Stomach (tissue), 9 donors: ENCODE data around the gene ZNF396. TPM values are rescaled to one million over a fixed set of nuclear protein-coding genes. Genes with fewer than 3 reads are reported as not detected.
A peak's percentile ranks its signal among the peaks of the same experiment; 100 is the strongest.

Source experiments
- DNase-seq, 2 donors: peaks; one replicate each; pipeline versions ENCODE4 v3.0.0 to v3.0.0-alpha.2; 2013 to 2019
- H3K27ac ChIP-seq, 5 donors: fragments of 200-600 bp in 4 of 5; sonication (generic) in 4 of 5; one replicate each; pipeline ENCODE4 v1.5.1; 2013 to 2019; ENCODE audit warnings: mild to moderate bottlenecking in 1 of 5, moderate library complexity in 1 of 5
- H3K27me3 ChIP-seq, 3 donors: fragments of 200-600 bp; sonication (generic); one replicate each; pipeline ENCODE4 v1.5.1; 2017 to 2019; ENCODE audit warnings: mixed run types in 1 of 3
- H3K36me3 ChIP-seq, 4 donors: fragments of 200-600 bp; sonication (generic); 1 replicate in 3 of 4; 2 replicates in 1 of 4; pipeline ENCODE4 v1.5.1; 2016 to 2019
- H3K4me1 ChIP-seq, 4 donors: fragments of 200-600 bp; sonication (generic); one replicate each; pipeline ENCODE4 v1.5.1; 2016 to 2019
- H3K4me3 ChIP-seq, 4 donors: fragments of 200-600 bp; sonication (generic) in 3 of 4; one replicate each; pipeline ENCODE4 v1.5.1; 2016 to 2019; ENCODE audit warnings: mild to moderate bottlenecking in 1 of 4
- H3K9me3 ChIP-seq, 4 donors: fragments of 200-600 bp; sonication (generic); one replicate each; pipeline ENCODE4 v1.5.1; 2016 to 2019
- EP300 ChIP-seq: sonication (generic); formaldehyde crosslinking; IDR thresholded peaks from one replicate; pipeline ENCODE4 v1.6.1; 2017; ENCODE audit warnings: antibody characterized with exemption
- POLR2A ChIP-seq, 4 donors: fragments of 450-650 bp; IDR thresholded peaks; one replicate each; pipeline ENCODE4 v1.6.1; 2016; ENCODE audit warnings: antibody characterized with exemption in 4 of 4, control low read depth in 2 of 4, mild to moderate bottlenecking in 1 of 4, moderate library complexity in 1 of 4
- POLR2AphosphoS5 ChIP-seq, 3 donors: sonication (generic); formaldehyde crosslinking; IDR thresholded peaks; one replicate each; pipeline ENCODE4 v1.6.1; 2016; ENCODE audit warnings: antibody characterized with exemption in 3 of 3
- WGBS, 5 donors: extraction: QIAGEN DNeasy Blood & Tissue Kit in 3 of 5; methylation state at CpG; one replicate each; pipeline versions ENCODE4 v1.1.5 to v1.1.7; 2013 to 2018; 5-methylcytosine and 5-hydroxymethylcytosine counted together
- intact Hi-C: fragments of 100-400 bp; cut with DNase I; formaldehyde crosslinking; loops from one replicate; pipeline ENCODE4 v1.15.1; 2023; ENCODE audit warnings: low total_unique reads
- polyA plus RNA-seq, 3 donors: library from polyadenylated mRNA; stranded (reverse); fragments of 200-250 nt; gene quantifications; one replicate each; pipeline ENCODE4 v1.2.3, GENCODE V29; 2013
- total RNA-seq, 5 donors: library from RNA; depleted of rRNA; stranded (reverse); fragments of >200 nt; gene quantifications; one replicate each; pipeline versions ENCODE4 v1.1.0 to v1.2.3, GENCODE V29; 2014 to 2016
- TF ChIP-seq, protein P1 (sequence below), 7 experiments: fragments of 450-650 bp in 4 of 7; fragments of 200-600 bp in 3 of 7; sonication (generic) in 3 of 7; IDR thresholded peaks; one replicate each; pipeline ENCODE4 v1.5.1; 2016 to 2019; ENCODE audit warnings: antibody characterized with exemption in 7 of 7, control low read depth in 2 of 7, mild to moderate bottlenecking in 1 of 7
- donor health status: healthy with polysubstance abuse.
- donor health status: Bipolar disorder and iron deficiency.
- donor health status: healthy.

ZNF396 gene
- total and polyA plus RNA-seq, 8 donors: 1.3 to 7.6 (median 4.3) TPM; not detected in 1

DNA sequence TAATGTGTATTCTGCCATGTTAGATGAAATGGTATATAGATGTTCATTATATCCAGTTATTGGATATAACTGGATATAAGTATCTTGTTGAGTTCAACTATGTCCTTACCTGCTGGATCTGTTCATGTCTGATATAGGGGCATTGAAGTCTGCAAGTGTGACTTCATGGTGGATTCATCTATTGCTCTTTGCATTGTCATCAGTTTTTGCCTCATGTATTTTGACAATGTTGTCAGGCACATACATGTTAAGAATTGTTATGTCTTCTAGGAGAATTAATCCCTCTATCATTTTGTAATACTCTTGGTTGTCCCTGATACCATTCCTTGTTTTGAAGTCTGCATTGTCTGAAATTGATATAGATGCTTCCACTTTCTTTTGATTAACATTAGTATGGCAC is 48.3 kb downstream of the ZNF396 start:
- Histone ChIP-seq H3K36me3 (peaks cover 6 to 28% (median 26%) of the 10 kb centered on the region in 4 donors), H3K9me3 (no peaks in the 10 kb centered on the region), H3K4me1 (peaks cover 0 to under 1% (median 0%) of the 10 kb centered on the region in 4 donors), H3K27me3 (no peaks in the 10 kb centered on the region), H3K4me3 (no peak overlapping the region), H3K27ac (no peak overlapping the region)
- no peak for TF ChIP-seq EP300
- no peak for TF ChIP-seq POLR2A (IDR thresholded peaks at IDR 0.05)
- TF ChIP-seq, protein P1, sequence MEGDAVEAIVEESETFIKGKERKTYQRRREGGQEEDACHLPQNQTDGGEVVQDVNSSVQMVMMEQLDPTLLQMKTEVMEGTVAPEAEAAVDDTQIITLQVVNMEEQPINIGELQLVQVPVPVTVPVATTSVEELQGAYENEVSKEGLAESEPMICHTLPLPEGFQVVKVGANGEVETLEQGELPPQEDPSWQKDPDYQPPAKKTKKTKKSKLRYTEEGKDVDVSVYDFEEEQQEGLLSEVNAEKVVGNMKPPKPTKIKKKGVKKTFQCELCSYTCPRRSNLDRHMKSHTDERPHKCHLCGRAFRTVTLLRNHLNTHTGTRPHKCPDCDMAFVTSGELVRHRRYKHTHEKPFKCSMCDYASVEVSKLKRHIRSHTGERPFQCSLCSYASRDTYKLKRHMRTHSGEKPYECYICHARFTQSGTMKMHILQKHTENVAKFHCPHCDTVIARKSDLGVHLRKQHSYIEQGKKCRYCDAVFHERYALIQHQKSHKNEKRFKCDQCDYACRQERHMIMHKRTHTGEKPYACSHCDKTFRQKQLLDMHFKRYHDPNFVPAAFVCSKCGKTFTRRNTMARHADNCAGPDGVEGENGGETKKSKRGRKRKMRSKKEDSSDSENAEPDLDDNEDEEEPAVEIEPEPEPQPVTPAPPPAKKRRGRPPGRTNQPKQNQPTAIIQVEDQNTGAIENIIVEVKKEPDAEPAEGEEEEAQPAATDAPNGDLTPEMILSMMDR (IDR thresholded peaks at IDR 0.05): no peak
- TF ChIP-seq POLR2AphosphoS5 (IDR thresholded peaks at IDR 0.05): no peak
- intact Hi-C loops: no loop called here
- no peak for DNase-seq

- Histone ChIP-seq H3K9me3 (no peaks in the 10 kb centered on the region), H3K27me3 (no peaks in the 10 kb centered on the region), H3K4me3 (no peak overlapping the region), H3K27ac (no peak overlapping the region), H3K36me3 (peaks cover 0 to 8% (median 6%) of the 10 kb centered on the region in 4 donors), H3K4me1 (no peaks in the 10 kb centered on the region)
- intact Hi-C loops: no loop called here
- TF ChIP-seq, protein P1 (IDR thresholded peaks at IDR 0.05): no peak
- TF ChIP-seq POLR2A (IDR thresholded peaks at IDR 0.05) (no peak), EP300 (no peak), POLR2AphosphoS5 (IDR thresholded peaks at IDR 0.05) (no peak)
- WGBS, 5 donors: 53 to 78% (median 62%) methylated on average over 3 of the region's 3 CpGs
- DNase-seq: no peak
These were observed 50.3 kb downstream of the ZNF396 start for GRCh38 chr18:35326695-35327387.

DNA sequence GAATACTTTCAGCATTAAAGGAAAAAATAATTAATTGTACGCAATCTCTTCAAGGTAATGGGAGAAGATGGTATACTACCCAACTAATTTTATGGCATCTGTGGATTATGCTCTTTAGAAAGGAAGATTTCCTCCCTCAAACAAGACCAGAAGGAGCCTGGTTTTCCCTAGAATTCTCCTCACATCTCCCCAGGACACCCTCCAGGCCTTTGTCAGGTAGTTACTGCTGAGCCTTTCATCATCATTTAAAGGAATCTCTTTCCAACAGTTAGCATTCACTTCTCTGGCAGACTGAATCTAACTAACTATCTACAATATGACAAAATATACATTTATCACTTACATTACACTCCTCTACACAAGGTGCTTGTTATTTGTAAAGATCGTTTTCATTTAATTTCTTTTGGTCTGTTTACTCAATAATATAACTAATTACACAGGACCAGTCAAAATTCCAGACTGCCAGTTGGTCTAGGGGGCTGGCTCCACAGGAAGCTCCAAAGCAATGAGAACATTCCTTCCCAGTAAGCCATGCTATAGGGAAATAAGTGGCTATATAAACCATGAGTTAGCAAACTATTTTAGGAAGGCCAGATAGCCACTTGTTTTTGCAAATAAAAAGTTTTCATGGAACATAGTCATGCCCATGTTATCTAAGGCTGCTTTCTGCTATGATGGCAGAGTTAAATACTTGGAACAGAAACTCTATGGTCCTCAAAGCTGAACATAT is 52.0 kb downstream of the ZNF396 start:
- DNase-seq: no peak
- TF ChIP-seq, protein P1 (IDR thresholded peaks at IDR 0.05): no peak
- TF ChIP-seq POLR2A (IDR thresholded peaks at IDR 0.05): no peak
- TF ChIP-seq EP300: no peak
- no peak for TF ChIP-seq POLR2AphosphoS5 (IDR thresholded peaks at IDR 0.05)
- Histone ChIP-seq H3K27ac (no peak overlapping the region), H3K4me3 (no peak overlapping the region), H3K36me3 (no peaks in the 10 kb centered on the region), H3K27me3 (no peaks in the 10 kb centered on the region), H3K9me3 (no peaks in the 10 kb centered on the region), H3K4me1 (no peaks in the 10 kb centered on the region)
- intact Hi-C loops: no loop called here
- WGBS, 5 donors: 20 to 82% (median 77%) methylated on average over 2 of the region's 2 CpGs

DNA sequence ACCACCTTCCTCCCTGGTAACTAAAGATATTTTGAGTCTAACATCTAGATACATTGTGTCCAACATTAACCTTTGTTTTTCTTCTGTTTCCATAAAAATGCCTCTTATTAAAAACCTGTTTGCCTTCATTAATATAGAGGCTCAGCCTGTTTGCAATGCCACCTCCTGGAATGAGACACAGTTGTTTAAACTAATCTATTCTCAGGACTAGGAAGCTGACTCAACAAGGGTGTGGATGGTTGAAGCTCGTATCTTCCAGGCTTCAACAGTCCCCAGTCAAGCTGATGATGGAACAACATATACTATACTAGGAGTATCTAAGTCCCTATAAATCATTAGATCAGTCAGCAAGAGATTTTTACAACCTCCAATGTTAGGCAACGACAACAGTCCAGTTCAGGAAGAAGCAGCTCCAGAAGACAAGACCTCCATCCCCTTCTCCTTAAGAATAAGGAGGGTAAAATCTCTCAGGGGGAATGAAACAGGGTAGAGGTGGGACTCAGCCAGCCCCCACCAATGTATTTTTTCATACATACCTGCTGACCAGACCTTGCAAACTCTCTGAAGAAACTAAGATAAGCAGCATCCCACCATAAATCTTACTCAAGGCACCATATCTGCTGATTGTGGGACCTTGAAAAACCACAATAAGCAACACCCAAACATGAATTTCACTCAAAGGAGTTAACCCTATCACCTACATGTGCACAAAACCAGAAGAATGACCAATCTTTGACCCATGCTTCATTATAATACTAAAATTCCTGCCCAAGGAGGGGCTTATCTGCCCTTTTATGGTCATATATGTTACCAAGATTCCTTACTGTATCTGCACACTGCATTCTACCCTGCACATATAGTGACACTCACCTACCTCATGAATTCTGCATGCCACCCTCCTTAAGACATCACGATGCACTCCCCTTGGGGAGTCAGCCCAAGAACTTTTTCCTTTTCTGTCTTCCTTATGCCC is 54.4 kb downstream of the ZNF396 start:
- H3K36me3 ChIP-seq: no peaks in the 10 kb centered on the region
- intact Hi-C loops: no loop called here
- DNase-seq: peak in 1 of 2 donors; percentile 29
- no peaks in the 10 kb centered on the region for H3K4me1 ChIP-seq
- WGBS, 5 donors: 69 to 74% (median 71%) methylated on average over 3 of the region's 3 CpGs
- H3K27me3 ChIP-seq: no peaks in the 10 kb centered on the region
- no peak overlapping the region for H3K4me3 ChIP-seq
- no peaks in the 10 kb centered on the region for H3K9me3 ChIP-seq
- no peak for TF ChIP-seq POLR2AphosphoS5 (IDR thresholded peaks at IDR 0.05)
- TF ChIP-seq, protein P1 (IDR thresholded peaks at IDR 0.05): no peak
- TF ChIP-seq POLR2A (IDR thresholded peaks at IDR 0.05): no peak
- no peak for TF ChIP-seq EP300
- H3K27ac ChIP-seq: no peak overlapping the region
